Natural killer cell treated with Interleukin-12 subunit alpha and Interleukin-12 subunit beta and Interleukin-15 and Interleukin-18, amount 100 ng/mL, for 72 hours (primary cell): ENCODE data around the gene APBA1. TPM values are rescaled to one million over a fixed set of nuclear protein-coding genes. Genes with fewer than 3 reads are reported as not detected.
A peak's percentile ranks its signal among the peaks of the same experiment; 100 is the strongest.

Experiments used
- ATAC-seq, 2 donors: fragments of 150-1000 bp; cut with Tn5 transposase in 1 of 2; sonication (Bioruptor Pico), chemical (Tn5 transposase) in 1 of 2; 2 replicates each; pipeline ENCODE4 v1.10.0; 2021
- DNase-seq: peaks from one replicate; pipeline ENCODE4 v3.0.0; 2022; ENCODE audit warnings: low spot score
- H3K27ac Mint-ChIP-seq, 2 donors: 1 replicate in 1 of 2; 2 replicates in 1 of 2; pipeline ENCODE4 v1.8.0; 2022; ENCODE audit warnings: mixed read lengths in 2 of 2, mild to moderate bottlenecking in 1 of 2, moderate library complexity in 1 of 2
- H3K27me3 Mint-ChIP-seq, 2 donors: 1 replicate in 1 of 2; 2 replicates in 1 of 2; pipeline ENCODE4 v1.8.0; 2022; ENCODE audit warnings: mixed read lengths in 2 of 2
- H3K36me3 Mint-ChIP-seq: one replicate; pipeline ENCODE4 v1.8.0; 2022; ENCODE audit warnings: mixed read lengths
- H3K4me1 Mint-ChIP-seq, 2 donors: 1 replicate in 1 of 2; 2 replicates in 1 of 2; pipeline ENCODE4 v1.8.0; 2022; ENCODE audit warnings: low read depth in 2 of 2, mixed read lengths in 2 of 2, mild to moderate bottlenecking in 1 of 2
- H3K4me3 Mint-ChIP-seq: one replicate; pipeline ENCODE4 v1.8.0; 2022; ENCODE audit warnings: mixed read lengths
- H3K9me3 Mint-ChIP-seq: 2 replicates; pipeline ENCODE4 v1.8.0; 2022; ENCODE audit warnings: mixed read lengths
- total RNA-seq, 2 donors: library from RNA; stranded (reverse); gene quantifications; one replicate each; pipeline ENCODE4 v1.2.3, GENCODE V29; 2022

Gene APBA1
- total RNA-seq, 2 donors from 2014 or later = 0.57 to 1.3 TPM

GRCh38 chr9:69674112-69674685 is 2.0 kb upstream of the APBA1 start:
- Mint-ChIP-seq H3K4me3 (no peak overlapping the region), H3K27me3 (peaks cover 17 to 42% of the 10 kb centered on the region in 2 donors)

GRCh38 chr9:69673311-69673640 is 1.1 kb upstream of the APBA1 start:
- H3K36me3 Mint-ChIP-seq = no peaks in the 10 kb centered on the region
- H3K4me1 Mint-ChIP-seq = peaks cover 0 to 14% of the 10 kb centered on the region in 2 donors
- peaks cover 14 to 36% of the 10 kb centered on the region in 2 donors for H3K27me3 Mint-ChIP-seq
- DNase-seq = no peak
- no peak for ATAC-seq
- no peaks in the 10 kb centered on the region for H3K9me3 Mint-ChIP-seq
- H3K4me3 Mint-ChIP-seq = peak overlapping the region; percentile 77
- no peak overlapping the region for H3K27ac Mint-ChIP-seq

More at GRCh38 chr9:69674112-69674685, 2.0 kb upstream of the APBA1 start:
- H3K36me3 Mint-ChIP-seq = no peaks in the 10 kb centered on the region
- ATAC-seq = no peak
- no peaks in the 10 kb centered on the region for H3K9me3 Mint-ChIP-seq
- no peak for DNase-seq
- H3K4me1 Mint-ChIP-seq = peaks cover 0 to 14% of the 10 kb centered on the region in 2 donors
- no peak overlapping the region for H3K27ac Mint-ChIP-seq

- no peaks in the 10 kb centered on the region for H3K36me3 Mint-ChIP-seq
These were observed 582 bp upstream of the APBA1 start for GRCh38 chr9:69672596-69673310.

GRCh38 chr9:69671311-69671878 is 776 bp downstream of the APBA1 start:
- DNase-seq (no peak), ATAC-seq (peak in 1 of 2 donors; percentile 2)
- peaks cover 14 to 28% of the 10 kb centered on the region in 2 donors for H3K27me3 Mint-ChIP-seq
- no peaks in the 10 kb centered on the region for H3K36me3 Mint-ChIP-seq
- no peaks in the 10 kb centered on the region for H3K9me3 Mint-ChIP-seq
- peak overlapping the region; percentile 57 for H3K4me3 Mint-ChIP-seq
- H3K4me1 Mint-ChIP-seq = peaks cover 0 to 14% of the 10 kb centered on the region in 2 donors
- no peak overlapping the region for H3K27ac Mint-ChIP-seq

More at GRCh38 chr9:69672596-69673310, 582 bp upstream of the APBA1 start:
- Mint-ChIP-seq H3K27me3 (peaks cover 14 to 36% of the 10 kb centered on the region in 2 donors), H3K27ac (no peak overlapping the region), H3K4me1 (peaks cover 0 to 14% of the 10 kb centered on the region in 2 donors), H3K9me3 (no peaks in the 10 kb centered on the region), H3K4me3 (peak overlapping the region; percentile 77)
- DNase-seq (peak; percentile 74), ATAC-seq (peak; percentile 85 to 87)

- H3K36me3 Mint-ChIP-seq = no peaks in the 10 kb centered on the region
- H3K27me3 Mint-ChIP-seq = peaks cover 18 to 40% of the 10 kb centered on the region in 2 donors
- no peaks in the 10 kb centered on the region for H3K9me3 Mint-ChIP-seq
- peaks cover 0 to 3% of the 10 kb centered on the region in 2 donors for H3K4me1 Mint-ChIP-seq
- ATAC-seq = no peak
- no peak for DNase-seq
- no peak overlapping the region for H3K27ac Mint-ChIP-seq
- no peak overlapping the region for H3K4me3 Mint-ChIP-seq
These were observed 4.9 kb downstream of the APBA1 start for GRCh38 chr9:69667306-69667705.

GRCh38 chr9:69660304-69660703 is 11.9 kb downstream of the APBA1 start:
- no peak for DNase-seq
- Mint-ChIP-seq H3K9me3 (no peaks in the 10 kb centered on the region), H3K27me3 (peaks cover 24 to 45% of the 10 kb centered on the region in 2 donors), H3K4me3 (no peak overlapping the region), H3K4me1 (no peaks in the 10 kb centered on the region), H3K27ac (no peak overlapping the region), H3K36me3 (no peaks in the 10 kb centered on the region)
- ATAC-seq = no peak

GRCh38 chr9:69658987-69659675 is 13.0 kb downstream of the APBA1 start:
- H3K36me3 Mint-ChIP-seq = no peaks in the 10 kb centered on the region
- no peak overlapping the region for H3K4me3 Mint-ChIP-seq
- H3K4me1 Mint-ChIP-seq = no peaks in the 10 kb centered on the region
- no peaks in the 10 kb centered on the region for H3K9me3 Mint-ChIP-seq
- H3K27me3 Mint-ChIP-seq = peaks cover 22 to 43% of the 10 kb centered on the region in 2 donors
- no peak overlapping the region for H3K27ac Mint-ChIP-seq
- ATAC-seq (no peak), DNase-seq (no peak)

- Mint-ChIP-seq H3K27me3 (peaks cover 21 to 40% of the 10 kb centered on the region in 2 donors), H3K4me1 (no peaks in the 10 kb centered on the region), H3K36me3 (no peaks in the 10 kb centered on the region), H3K4me3 (no peak overlapping the region), H3K27ac (no peak overlapping the region), H3K9me3 (no peaks in the 10 kb centered on the region)
- DNase-seq (no peak), ATAC-seq (no peak)
These were observed 14.9 kb downstream of the APBA1 start for GRCh38 chr9:69657269-69657668.

GRCh38 chr9:69655065-69655464 is 17.1 kb downstream of the APBA1 start:
- Mint-ChIP-seq H3K4me1 (no peaks in the 10 kb centered on the region), H3K27me3 (peaks cover 12 to 29% of the 10 kb centered on the region in 2 donors)
- DNase-seq = no peak

GRCh38 chr9:69653261-69653660 is 18.9 kb downstream of the APBA1 start:
- Mint-ChIP-seq H3K9me3 (no peaks in the 10 kb centered on the region), H3K27ac (no peak overlapping the region), H3K4me3 (no peak overlapping the region), H3K4me1 (no peaks in the 10 kb centered on the region), H3K36me3 (no peaks in the 10 kb centered on the region), H3K27me3 (peaks cover 10 to 23% of the 10 kb centered on the region in 2 donors)
- no peak for ATAC-seq
- no peak for DNase-seq

More at GRCh38 chr9:69655065-69655464, 17.1 kb downstream of the APBA1 start:
- H3K9me3 Mint-ChIP-seq = no peaks in the 10 kb centered on the region
- H3K27ac Mint-ChIP-seq = no peak overlapping the region
- no peak overlapping the region for H3K4me3 Mint-ChIP-seq
- H3K36me3 Mint-ChIP-seq = no peaks in the 10 kb centered on the region
- no peak for ATAC-seq

GRCh38 chr9:69649566-69650250 is 22.5 kb downstream of the APBA1 start:
- H3K36me3 Mint-ChIP-seq = no peaks in the 10 kb centered on the region
- no peaks in the 10 kb centered on the region for H3K4me1 Mint-ChIP-seq
- DNase-seq (no peak), ATAC-seq (no peak)
- H3K4me3 Mint-ChIP-seq = no peak overlapping the region
- H3K27ac Mint-ChIP-seq = no peak overlapping the region
- H3K27me3 Mint-ChIP-seq = peaks cover 11 to 20% of the 10 kb centered on the region in 2 donors
- no peaks in the 10 kb centered on the region for H3K9me3 Mint-ChIP-seq

- Mint-ChIP-seq H3K4me3 (no peak overlapping the region), H3K36me3 (no peaks in the 10 kb centered on the region), H3K27me3 (peaks cover 8 to 10% of the 10 kb centered on the region in 2 donors), H3K9me3 (no peaks in the 10 kb centered on the region), H3K4me1 (no peaks in the 10 kb centered on the region), H3K27ac (no peak overlapping the region)
- ATAC-seq (no peak), DNase-seq (no peak)
These were observed 24.4 kb downstream of the APBA1 start for GRCh38 chr9:69647804-69648203.

GRCh38 chr9:69646810-69647209 is 25.4 kb downstream of the APBA1 start:
- Mint-ChIP-seq H3K4me3 (no peak overlapping the region), H3K27ac (no peak overlapping the region), H3K27me3 (peaks cover 8 to 10% of the 10 kb centered on the region in 2 donors), H3K9me3 (no peaks in the 10 kb centered on the region), H3K36me3 (no peaks in the 10 kb centered on the region), H3K4me1 (no peaks in the 10 kb centered on the region)
- DNase-seq (no peak), ATAC-seq (no peak)
